Cardiac ventricle fibroblast (primary cell): ENCODE data around the gene B3GLCT. TPM values are rescaled to one million over a fixed set of nuclear protein-coding genes. Genes with fewer than 3 reads are reported as not detected.

Experiments used
- total RNA-seq: library from RNA; depleted of rRNA; stranded (reverse); fragments of >200 nt; gene quantifications from 2 replicates; pipeline ENCODE4 v1.2.3, GENCODE V29; 2015

B3GLCT gene
- 3.1 and 3.4 TPM in 2 replicates for total RNA-seq

DNA sequence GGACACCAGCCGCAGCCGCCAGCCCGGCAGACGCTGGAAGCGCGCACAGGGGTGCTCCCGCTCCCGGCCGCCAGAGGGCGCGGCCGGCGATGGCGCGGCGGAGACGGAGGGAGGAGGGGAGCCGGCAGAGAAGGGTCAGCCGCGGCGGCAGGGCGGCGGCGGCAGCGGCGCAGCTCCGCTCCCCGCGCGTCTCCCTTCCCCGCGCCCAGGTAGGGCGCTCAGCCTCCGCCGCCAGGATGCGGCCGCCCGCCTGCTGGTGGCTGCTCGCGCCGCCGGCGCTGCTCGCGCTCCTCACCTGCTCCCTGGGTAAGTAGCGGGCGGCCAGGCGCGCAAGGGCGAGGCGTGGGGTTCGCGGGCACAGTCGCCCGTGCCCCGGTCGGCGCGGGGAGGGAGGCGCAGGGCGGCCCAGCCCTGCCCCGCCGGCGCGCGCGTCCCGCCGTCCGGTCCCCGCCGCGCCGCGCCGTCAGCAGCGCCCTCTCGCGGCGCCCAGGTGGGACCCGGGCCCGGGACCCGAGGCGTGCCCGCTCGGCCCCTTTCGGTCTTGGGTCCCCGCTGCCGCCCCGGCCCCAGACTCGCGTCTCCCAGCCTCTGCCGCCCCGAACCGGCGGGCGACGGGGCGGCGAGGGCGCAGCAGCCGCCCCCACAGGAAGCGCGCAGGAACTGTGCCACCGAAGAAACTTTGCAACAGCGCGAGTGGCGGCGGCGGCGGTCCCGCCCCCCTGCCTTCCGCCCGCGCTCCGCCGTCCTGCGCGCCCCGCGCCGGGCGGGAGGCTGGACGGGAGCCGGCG lies at the start of gene B3GLCT:
Gene B3GLCT (plus strand): TSS at position 127 of the 788 bp plus-strand sequence. CDS start 110 bp downstream, at position 237.

GRCh38 chr13:31161557-31162150 lies 38.1 kb upstream of the B3GLCT start, which contains the start of gene HSPH1:
Gene HSPH1 (minus strand): TSS chr13:31161904. CDS start chr13:31161582, 322 bp downstream.

Other genes starting within 250 kb of the B3GLCT start
- gene HSPH1, start 38.1 kb upstream of the B3GLCT start, total RNA-seq = 30.1 and 37.4 TPM in 2 replicates